Kidney epithelial cell (primary cell): ENCODE data around the gene DSTN. TPM values are rescaled to one million over a fixed set of nuclear protein-coding genes. Genes with fewer than 3 reads are reported as not detected.

ENCODE experiments used
- DNase-seq: peaks from one replicate; pipeline ENCODE4 v3.0.0-alpha.2; 2010; ENCODE audit warnings: low read depth
- H3K27me3 ChIP-seq: 2 replicates; pipeline ENCODE4 v1.6.0; 2011; ENCODE audit warnings: low read length; ENCODE audit not compliant: control insufficient read depth, insufficient read depth
- H3K36me3 ChIP-seq: 2 replicates; pipeline ENCODE4 v1.5.1; 2011; ENCODE audit warnings: low read length; ENCODE audit not compliant: control insufficient read depth, insufficient read depth
- H3K4me3 ChIP-seq: 2 replicates; pipeline ENCODE4 v1.5.1; 2011; ENCODE audit warnings: low read depth, mild to moderate bottlenecking, control low read depth, low read length
- total RNA-seq: library from RNA; depleted of rRNA; stranded (reverse); fragments of >200 nt; gene quantifications from 2 replicates; pipeline ENCODE4 v1.2.3, GENCODE V29; 2015
- TF ChIP-seq, protein P1 (sequence below): IDR thresholded peaks from 2 replicates; pipeline ENCODE4 v1.5.1; 2011; ENCODE audit warnings: mild to moderate bottlenecking, moderate library complexity, low read length, control low read depth, inconsistent platforms; ENCODE audit not compliant: insufficient read depth, poor library complexity, severe bottlenecking

The DSTN gene
- total RNA-seq, 1 donor from 2014 or later = 255 TPM

DNA sequence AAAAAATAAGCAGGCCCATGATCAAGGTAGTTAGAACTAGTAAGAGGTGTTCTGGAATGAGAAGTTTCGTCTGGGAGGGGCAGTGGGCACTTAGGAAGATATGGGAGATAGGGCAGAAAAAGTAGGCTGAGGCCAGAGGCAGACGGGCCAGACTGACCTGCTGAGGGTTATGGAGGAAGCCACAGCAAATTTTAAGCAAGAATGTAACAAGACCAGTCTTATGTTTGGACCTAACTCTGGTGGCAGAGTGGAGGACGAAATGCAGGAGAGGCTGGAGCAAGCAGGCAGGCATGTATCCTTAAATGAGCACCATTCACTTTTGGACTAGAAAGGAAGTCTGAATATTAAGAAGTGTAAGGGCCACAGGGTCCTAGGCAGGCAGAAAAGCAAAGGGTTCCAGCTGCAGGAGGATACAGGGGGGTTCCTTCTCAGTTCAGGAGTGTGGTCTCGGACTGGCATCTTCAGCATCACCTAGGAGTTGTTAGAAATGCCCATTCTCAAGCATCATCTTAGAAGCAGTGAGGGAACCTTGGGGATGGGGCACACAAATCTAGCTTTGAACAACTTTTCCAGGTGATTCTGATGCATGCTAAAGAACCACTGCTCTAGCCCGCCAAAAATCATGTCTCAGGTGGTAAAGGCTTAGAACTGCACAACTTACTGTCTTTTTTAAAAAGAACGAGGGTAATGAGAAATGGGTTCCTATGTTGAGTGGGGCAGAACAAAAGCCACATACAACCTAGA is 1.7 kb upstream of the DSTN start:
- DNase-seq = no peak
- Histone ChIP-seq H3K36me3 (no peaks in the 10 kb centered on the region), H3K4me3 (peak overlapping the region; percentile 98), H3K27me3 (no peaks in the 10 kb centered on the region)
- TF ChIP-seq, protein P1, sequence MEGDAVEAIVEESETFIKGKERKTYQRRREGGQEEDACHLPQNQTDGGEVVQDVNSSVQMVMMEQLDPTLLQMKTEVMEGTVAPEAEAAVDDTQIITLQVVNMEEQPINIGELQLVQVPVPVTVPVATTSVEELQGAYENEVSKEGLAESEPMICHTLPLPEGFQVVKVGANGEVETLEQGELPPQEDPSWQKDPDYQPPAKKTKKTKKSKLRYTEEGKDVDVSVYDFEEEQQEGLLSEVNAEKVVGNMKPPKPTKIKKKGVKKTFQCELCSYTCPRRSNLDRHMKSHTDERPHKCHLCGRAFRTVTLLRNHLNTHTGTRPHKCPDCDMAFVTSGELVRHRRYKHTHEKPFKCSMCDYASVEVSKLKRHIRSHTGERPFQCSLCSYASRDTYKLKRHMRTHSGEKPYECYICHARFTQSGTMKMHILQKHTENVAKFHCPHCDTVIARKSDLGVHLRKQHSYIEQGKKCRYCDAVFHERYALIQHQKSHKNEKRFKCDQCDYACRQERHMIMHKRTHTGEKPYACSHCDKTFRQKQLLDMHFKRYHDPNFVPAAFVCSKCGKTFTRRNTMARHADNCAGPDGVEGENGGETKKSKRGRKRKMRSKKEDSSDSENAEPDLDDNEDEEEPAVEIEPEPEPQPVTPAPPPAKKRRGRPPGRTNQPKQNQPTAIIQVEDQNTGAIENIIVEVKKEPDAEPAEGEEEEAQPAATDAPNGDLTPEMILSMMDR = no peak

GRCh38 chr20:17568972-17569521 is 828 bp upstream of the DSTN start:
- no peaks in the 10 kb centered on the region for H3K36me3 ChIP-seq
- DNase-seq = peak; percentile 93
- no peaks in the 10 kb centered on the region for H3K27me3 ChIP-seq
- TF ChIP-seq, protein P1 = no peak
- peak overlapping the region; percentile 98 for H3K4me3 ChIP-seq

DNA sequence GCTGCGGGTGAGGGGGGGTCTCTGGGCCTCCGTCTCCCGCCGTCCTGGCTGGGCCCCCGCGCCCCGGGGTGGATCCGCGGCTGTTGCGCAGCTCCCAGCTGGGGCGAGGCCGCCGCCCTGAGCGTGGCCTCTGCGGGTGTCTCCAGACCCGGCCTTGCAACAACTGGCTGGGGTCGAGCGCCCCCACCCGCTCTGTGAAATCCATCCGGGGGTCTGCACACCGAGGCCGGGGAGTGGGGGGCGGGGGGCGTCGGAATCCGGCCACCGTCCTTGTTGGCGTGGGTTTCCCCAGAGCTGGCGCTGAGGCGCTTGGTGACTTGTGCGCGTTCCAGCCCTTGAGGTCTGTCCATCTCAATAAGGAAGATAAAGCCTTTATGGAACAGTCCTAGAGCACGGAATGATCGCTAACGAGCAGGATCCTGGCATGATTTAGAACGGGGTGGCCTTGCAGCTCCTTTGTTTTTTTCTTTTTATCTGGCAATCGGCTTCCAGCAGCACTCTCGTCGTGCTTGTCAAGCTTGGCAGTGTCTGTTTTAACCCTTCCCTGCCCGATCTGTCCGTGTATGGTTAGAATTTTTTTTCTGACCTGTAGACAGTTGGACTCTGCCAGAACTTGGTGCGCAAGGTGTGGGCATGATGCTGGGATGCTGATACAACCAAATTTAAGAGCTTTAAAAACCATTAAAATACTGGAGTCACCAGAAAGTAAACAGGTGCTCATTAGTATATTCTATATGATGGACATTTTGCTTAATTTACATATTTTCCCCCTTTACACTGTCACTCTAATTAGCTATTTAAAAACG is 675 bp downstream of the DSTN start:
- DNase-seq = no peak
- H3K36me3 ChIP-seq = no peaks in the 10 kb centered on the region
- no peaks in the 10 kb centered on the region for H3K27me3 ChIP-seq
- peak overlapping the region; percentile 98 for H3K4me3 ChIP-seq
- TF ChIP-seq, protein P1 = no peak

DNA sequence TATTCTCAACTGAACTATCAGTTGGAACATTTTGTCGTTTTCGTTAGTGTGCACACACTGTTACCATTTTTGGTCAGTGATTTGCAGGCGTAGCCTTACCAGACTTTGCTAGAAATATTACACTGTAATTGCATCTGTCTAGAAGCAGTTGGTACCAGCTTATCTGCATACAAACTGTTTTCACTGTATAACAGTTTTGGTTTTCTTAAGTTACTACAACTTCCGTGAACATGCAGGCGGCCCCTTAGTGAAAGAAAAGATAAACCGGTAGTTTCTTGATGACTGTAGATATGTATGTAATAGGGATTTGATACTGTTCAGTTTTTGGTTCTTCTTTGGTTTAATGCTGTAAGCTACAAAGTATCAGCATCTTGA is 1.3 kb downstream of the DSTN start:
- no peak for DNase-seq
- TF ChIP-seq, protein P1 = no peak
- H3K36me3 ChIP-seq = no peaks in the 10 kb centered on the region
- H3K4me3 ChIP-seq = peak overlapping the region; percentile 98
- H3K27me3 ChIP-seq = no peaks in the 10 kb centered on the region

DNA sequence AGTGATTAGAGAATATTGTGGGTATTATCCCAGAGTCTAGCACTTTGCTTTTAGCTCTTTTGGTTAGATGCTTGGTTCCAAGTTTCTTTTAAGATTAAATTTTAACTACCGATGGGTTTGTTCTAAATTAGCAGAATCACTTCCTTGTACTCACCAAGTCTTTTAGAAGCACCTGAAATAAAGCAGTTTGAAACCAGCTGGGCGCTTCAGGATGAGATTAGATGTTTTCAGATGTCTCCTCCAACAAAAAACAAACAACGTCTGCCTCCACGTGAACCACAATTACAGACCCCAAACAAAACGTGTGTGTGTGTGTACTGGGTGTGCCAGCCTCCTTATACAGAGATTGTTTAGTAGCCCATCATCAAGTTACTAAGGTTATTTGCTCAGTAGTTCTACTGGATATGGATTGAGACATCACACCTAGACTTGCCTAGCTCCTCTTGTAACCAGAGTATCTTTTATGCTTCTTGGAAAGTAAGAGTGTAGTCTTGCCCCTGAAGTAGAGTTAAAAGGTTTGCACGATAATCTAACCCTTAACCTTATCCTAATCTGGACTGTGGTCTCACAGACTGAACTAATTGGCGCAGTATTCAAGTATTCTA is 2.3 kb downstream of the DSTN start:
- H3K4me3 ChIP-seq = peak overlapping the region; percentile 98
- H3K27me3 ChIP-seq = no peaks in the 10 kb centered on the region
- no peaks in the 10 kb centered on the region for H3K36me3 ChIP-seq
- TF ChIP-seq, protein P1 = no peak
- no peak for DNase-seq
